HL-60 (cell line): Measurements from ENCODE around the gene KDM6A.

ENCODE experiments used
- GABPA ChIP-seq: IDR thresholded peaks from 2 replicates; pipeline ENCODE4 v1.6.1; 2012; ENCODE audit warnings: low read depth
- POLR2AphosphoS5 ChIP-seq: IDR thresholded peaks from 2 replicates; pipeline ENCODE4 v1.6.1; 2012; ENCODE audit warnings: low read depth
- REST ChIP-seq: IDR thresholded peaks from 2 replicates; pipeline ENCODE4 v1.6.1; 2012; ENCODE audit warnings: low read depth; ENCODE audit not compliant: insufficient replicate concordance
- TF ChIP-seq, protein P1 (sequence below): IDR thresholded peaks from one replicate; pipeline ENCODE4 v1.5.1; 2011; ENCODE audit warnings: low read length, control low read depth, inconsistent platforms; ENCODE audit not compliant: insufficient read depth

DNA sequence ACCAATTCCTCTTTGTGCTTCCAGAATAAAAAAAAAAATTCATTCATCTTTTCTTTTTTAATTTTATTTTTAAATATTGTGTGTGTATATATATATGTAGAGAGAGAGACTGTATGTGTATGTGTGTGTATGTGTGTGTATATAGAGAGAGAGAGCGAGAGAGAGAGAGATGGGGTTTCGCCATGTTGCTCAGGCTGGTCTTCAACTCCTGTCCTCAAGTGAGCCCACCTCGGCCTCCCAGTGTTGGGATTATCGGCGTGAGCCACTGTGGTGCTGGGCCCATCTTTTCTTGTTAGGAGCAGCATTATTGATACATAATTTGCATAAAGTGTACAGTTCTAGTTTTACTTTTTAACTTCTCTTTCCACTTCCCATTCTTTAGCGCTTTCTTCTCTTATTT, 33.6 kb downstream of the KDM6A start:
- TF ChIP-seq, protein P1, sequence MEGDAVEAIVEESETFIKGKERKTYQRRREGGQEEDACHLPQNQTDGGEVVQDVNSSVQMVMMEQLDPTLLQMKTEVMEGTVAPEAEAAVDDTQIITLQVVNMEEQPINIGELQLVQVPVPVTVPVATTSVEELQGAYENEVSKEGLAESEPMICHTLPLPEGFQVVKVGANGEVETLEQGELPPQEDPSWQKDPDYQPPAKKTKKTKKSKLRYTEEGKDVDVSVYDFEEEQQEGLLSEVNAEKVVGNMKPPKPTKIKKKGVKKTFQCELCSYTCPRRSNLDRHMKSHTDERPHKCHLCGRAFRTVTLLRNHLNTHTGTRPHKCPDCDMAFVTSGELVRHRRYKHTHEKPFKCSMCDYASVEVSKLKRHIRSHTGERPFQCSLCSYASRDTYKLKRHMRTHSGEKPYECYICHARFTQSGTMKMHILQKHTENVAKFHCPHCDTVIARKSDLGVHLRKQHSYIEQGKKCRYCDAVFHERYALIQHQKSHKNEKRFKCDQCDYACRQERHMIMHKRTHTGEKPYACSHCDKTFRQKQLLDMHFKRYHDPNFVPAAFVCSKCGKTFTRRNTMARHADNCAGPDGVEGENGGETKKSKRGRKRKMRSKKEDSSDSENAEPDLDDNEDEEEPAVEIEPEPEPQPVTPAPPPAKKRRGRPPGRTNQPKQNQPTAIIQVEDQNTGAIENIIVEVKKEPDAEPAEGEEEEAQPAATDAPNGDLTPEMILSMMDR = no peak
- TF ChIP-seq POLR2AphosphoS5 (no peak), REST (no peak), GABPA (no peak)
